Fibroblast of gingiva (primary cell): ENCODE measurements around the gene SLC41A3.
"Not testable (repeated sequence)": the region's sequence is repeated elsewhere in the genome, so short reads cannot be mapped to it uniquely, and the experiment has no call there.

Experiments
- DNase-seq: peaks from one replicate; pipeline ENCODE4 v3.0.0-alpha.2; 2011; ENCODE audit warnings: low read depth

The SLC41A3 gene

GRCh38 chr3:126053513-126053912, 30.4 kb downstream of the SLC41A3 start:
- DNase-seq, result no peak

- no peak for DNase-seq
These were observed 31.5 kb downstream of the SLC41A3 start for GRCh38 chr3:126052196-126053058.

DNA sequence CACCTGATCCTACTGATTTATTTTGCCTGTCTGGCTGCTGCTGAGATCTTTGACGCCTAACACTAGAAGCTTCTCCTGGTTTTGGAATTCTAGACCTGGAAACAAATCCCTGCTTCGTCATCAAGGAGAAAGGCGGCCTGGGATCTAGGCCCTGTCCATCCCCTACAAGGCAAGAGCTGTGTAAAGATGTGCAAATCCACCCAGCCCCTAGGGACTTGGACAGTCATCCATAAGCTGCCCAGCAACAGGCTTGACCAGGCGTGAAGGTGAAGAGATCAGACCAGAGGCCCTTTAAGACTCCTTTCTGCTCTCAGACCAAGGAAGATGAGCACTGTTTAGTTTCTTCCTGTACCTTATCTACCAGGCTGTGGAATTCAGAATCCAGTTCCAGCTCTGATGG, 32.2 kb downstream of the SLC41A3 start:
- DNase-seq, result no peak

DNA sequence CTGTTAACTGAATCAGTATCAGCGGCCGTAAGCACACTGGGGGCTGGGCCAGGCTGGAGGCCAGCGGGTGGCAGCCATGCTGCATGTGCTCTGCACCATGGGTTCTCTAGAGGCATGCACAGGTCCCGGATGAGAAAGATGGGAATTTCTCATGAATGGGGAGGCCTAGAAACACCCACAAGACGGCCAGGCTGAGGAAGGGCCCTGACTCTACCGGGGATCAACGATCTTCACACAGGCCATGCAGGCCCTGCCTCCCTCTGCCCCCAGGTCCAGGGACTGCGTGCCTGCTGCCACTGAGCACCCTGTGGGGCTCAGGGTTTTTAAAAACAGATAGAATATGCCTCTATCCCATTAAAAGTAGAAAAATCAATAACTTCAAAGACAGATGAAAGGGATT, 32.7 kb downstream of the SLC41A3 start:
- no peak for DNase-seq

- no peak for DNase-seq
These were observed 33.3 kb downstream of the SLC41A3 start for GRCh38 chr3:126050626-126051025.

GRCh38 chr3:126050050-126050392, 33.9 kb downstream of the SLC41A3 start:
- no peak for DNase-seq

- DNase-seq, result no peak
These were observed 34.5 kb downstream of the SLC41A3 start for GRCh38 chr3:126049289-126050049.

DNA sequence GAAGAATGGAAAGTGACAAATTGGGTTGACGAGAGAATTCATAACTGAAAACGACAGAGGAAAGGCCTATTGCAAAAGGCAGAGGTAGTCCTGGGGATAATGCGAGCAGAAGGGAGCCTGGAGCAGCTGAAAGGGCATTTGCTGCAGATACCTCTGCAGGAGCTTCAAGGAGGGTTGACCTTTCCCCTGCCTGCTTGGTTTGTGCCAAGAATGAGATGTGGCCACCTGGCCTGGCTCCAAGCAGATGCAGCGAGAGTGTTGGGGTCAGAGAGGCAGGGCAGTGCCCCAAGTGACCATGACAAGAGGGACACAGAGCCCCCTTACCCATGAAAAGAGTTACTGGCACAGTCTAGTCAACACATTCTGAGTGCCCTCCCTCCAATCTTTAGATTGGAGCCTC, 43.5 kb downstream of the SLC41A3 start:
- DNase-seq, result no peak

DNA sequence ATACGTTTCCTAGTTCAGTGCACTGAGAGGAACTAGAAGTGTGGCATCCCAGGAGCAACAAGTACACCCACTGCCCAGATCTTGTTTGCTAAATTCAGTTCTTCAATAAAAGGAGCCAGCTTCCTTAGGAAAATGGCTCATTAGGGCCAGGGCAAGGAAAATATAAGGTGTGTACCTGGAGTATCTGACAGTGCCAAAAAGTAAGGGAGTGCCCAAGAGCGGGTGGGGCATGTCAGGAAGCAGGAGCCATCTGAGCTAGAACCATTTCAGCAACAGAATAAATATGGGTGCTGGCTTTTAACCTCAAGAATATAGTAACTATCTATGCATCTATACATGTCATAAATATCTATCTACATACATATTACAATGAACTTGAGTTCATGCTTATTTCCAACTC, 44.1 kb downstream of the SLC41A3 start:
- DNase-seq, result no peak

DNA sequence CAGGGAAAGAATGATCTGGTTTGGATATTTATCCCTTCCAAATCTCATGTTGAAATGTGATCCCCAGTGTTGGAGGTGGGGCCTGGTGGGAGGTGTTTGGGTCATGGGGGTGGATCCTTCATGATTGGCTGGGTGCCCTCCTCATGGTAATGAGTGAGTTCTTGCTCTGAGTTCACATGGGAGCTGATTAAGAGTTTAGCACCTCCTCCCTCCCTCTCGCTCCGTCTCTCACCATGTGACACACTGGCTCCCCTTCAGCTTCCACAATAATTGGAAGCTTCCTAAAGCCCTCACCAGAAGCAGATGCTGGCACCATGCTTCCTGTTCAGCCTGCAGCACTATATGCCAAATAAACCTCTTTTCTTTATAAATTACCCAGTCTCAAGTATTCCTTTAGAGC, 45.1 kb downstream of the SLC41A3 start:
- not testable (repeated sequence) for DNase-seq

GRCh38 chr3:126036056-126036549, 47.8 kb downstream of the SLC41A3 start:
- DNase-seq, result no peak

DNA sequence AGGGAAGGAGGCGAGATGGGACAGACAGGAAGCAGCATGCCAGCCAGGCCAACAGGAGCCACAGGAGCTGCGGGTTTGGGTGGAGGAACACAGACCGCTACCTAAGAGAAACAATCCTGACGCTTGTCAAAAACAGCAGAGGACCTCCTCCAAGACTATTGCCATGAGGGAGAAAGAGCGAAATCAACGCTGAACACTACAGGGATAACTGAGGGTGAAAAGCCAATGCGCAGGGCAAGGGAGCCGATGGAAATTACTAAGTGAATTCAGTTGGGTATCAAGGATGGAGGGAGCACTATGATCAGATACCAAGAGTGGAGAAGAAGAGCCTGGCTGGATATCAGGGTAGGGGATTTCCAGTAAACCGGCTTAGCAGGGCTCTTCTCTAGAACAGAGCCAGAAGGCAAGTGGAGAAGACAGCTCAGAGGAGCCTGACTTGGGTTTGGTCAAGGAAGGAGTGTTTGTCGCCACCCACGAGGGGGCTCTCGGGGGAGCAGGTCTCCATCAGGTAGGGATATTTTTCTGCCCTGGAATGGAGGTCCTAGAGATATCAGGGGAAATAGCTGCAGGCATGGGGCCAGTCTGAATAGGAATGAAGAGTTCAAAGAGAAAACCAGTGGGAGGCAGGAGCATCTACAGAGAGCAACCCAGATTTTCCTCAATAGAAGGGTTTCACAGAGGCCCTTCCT, 48.4 kb downstream of the SLC41A3 start:
- DNase-seq, result no peak

DNA sequence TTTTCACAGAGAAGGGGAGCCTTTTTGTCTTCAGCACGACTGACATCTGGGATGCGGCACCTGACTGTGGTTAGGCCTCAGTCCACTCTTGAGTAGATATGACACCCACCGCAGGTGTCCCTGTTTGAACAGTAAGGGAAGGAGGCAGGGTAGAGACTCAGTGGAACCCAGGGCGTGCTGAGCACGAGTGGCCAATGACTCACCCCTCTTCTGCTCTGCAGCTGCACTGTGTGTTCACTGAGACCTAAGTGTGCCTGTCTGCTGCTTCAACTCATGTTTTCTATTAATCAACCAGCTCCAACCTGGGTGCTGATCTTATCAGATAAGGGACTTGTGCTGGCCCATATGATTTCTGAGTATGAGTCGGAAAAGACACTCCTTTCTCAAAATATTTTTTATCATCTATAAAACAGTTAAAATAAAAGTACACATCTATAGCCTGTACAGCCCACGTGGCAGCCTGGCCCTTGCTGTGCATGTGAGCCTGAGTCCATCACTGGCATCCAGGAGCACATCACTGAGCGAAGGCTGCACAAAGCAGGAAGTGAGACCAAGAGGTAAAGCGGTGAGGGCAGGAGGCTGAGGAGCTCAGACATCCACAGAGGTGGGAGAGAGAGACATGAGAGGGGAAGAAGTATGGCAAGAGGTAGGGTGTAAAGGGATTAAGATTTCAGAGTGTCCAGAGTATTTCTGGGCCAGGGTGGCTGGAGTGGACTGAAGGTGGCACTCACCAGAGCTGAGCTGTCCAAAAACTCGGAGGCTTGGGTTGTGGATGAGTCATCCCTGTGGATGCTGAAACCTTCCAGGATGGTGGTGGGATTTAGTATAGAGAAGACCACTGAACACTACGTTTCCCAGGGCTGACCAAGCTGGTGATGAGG, 49.2 kb downstream of the SLC41A3 start:
- no peak for DNase-seq

DNA sequence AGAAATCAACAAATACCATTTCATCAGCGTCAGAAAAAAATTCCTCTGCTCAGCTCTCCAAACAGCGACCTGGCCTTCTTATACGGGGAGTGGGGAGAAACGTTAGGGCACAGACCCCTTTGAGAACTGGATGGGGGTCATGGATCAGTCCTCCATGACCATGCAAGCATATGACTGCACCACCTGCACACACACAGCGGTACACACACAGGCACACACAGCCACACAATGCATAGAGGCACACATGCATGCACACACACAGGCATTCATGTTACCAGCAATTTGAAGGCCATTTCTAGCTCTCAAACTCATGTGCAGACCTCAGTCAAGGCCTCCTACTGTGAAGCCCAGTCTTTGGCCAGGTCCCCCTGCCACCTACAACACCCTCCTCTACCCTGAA, 50.2 kb downstream of the SLC41A3 start:
- DNase-seq, result no peak

DNA sequence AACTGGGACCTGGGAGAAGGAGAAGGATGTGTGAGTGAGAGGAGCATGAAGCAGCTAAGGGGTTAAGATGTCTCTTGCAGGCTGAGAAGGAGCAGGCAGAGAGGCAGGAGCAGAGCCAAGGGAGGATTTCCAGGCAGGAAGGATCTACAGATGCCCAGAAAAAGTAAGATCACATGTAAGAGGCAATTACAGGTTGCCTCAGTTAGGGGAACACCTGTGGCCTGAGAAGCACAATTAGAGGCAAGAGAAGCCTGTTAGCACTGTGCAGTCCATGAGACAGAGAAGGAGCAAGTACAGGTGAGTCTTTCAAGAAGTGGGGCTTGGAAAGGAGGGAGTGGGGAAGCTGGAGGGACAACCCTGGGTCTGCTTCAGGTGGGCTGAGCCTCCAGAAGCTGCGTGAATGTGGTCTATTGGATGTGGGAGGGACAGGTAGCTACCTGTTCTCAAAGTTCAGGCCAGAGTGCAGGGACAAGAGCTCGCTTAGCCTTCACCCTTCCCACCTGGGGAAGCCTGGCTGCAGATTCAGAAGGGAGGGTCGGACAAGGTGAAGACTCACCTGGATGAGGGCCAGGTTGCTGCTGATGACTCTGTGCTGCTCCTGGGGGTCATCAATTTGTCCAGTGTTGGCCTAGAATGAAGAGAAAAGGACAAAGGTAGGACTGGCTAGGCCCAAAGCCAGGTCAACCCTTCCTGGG, 50.7 kb downstream of the SLC41A3 start:
- no peak for DNase-seq

DNA sequence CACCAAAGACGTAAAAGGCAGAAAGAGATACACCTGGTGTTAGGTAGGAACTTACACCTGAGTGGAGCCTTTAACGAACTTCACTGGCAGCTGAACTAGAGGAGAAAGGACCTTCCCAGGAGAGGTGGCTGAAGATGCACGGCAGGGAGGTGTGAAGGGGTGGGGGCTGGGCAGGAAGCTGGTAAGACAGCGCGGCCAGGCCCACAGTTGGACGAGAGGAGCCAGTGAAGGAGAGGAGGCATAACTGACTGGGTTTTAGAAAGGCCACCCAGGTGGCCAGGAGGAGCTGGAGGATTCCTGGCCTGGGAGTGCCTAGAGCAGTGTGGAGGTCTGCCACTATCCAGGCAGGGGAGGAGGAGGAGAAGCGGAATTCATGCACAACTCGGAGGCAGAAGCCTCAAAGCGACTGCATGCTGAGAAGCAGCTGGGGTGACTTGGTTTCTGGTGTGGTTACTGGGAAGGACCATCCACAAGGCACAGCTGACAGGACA, 51.9 kb downstream of the SLC41A3 start:
- no peak for DNase-seq

DNA sequence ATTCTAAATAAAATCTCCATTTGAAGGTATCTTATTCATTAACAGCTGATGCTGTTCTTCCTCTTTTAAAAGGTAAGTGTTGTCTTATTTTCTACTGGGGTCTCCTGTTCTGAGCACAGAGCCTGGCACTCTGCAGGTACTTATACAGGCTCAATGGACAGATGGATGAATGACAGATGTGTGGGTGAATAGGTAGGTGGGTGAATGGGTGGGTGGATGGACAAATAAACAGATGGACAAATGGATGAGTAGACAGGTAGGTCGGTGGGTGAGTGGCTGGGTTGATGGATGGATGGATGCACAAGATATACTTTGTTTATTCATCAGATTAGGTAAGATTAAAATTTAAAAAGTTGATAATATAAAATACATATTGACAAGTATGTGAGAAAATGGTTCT, 53.5 kb downstream of the SLC41A3 start:
- DNase-seq, result no peak

- DNase-seq, result no peak
These were observed 54.7 kb downstream of the SLC41A3 start for GRCh38 chr3:126029241-126029640.

GRCh38 chr3:126028096-126028495, 55.8 kb downstream of the SLC41A3 start:
- DNase-seq, result no peak

- no peak for DNase-seq
These were observed 57.2 kb downstream of the SLC41A3 start for GRCh38 chr3:126026761-126027160.

GRCh38 chr3:126026277-126026751, 57.6 kb downstream of the SLC41A3 start:
- no peak for DNase-seq
